IPS-18c (cell line): Measurements from ENCODE around the gene NAXD.
"Not testable (repeated sequence)": the region's sequence is repeated elsewhere in the genome, so short reads cannot be mapped to it uniquely, and the experiment has no call there.

Source experiments
- H3K4me3 ChIP-seq: 2 replicates; pipeline ENCODE4 v1.7.0; 2013; ENCODE audit warnings: low read depth, mild to moderate bottlenecking, low read length, moderate library complexity; ENCODE audit not compliant: insufficient read depth
- H3K9me3 ChIP-seq: one replicate; pipeline ENCODE4 v1.6.1; 2013; ENCODE audit warnings: mild to moderate bottlenecking, low read length, moderate library complexity; ENCODE audit not compliant: control insufficient read depth, insufficient read depth

The NAXD gene

GRCh38 chr13:110666255-110666533 is 50.8 kb downstream of the NAXD start:
- H3K9me3 ChIP-seq, result peaks cover 6% of the 10 kb centered on the region
- no peak overlapping the region for H3K4me3 ChIP-seq

GRCh38 chr13:110669036-110669435 is 53.7 kb downstream of the NAXD start:
- peaks cover 4% of the 10 kb centered on the region for H3K9me3 ChIP-seq
- H3K4me3 ChIP-seq, result no peak overlapping the region

- H3K4me3 ChIP-seq, H3K9me3 ChIP-seq: not testable (repeated sequence)
Measured at GRCh38 chr13:110669814-110670213, 54.5 kb downstream of the NAXD start.

- no peak overlapping the region; the same call in 1 of the 2 replicates for H3K4me3 ChIP-seq
Measured at GRCh38 chr13:110676595-110677587, 61.5 kb downstream of the NAXD start.

GRCh38 chr13:110677731-110678545 is 62.6 kb downstream of the NAXD start:
- Histone ChIP-seq H3K4me3 (no peak overlapping the region), H3K9me3 (peaks cover 2% of the 10 kb centered on the region)

More at GRCh38 chr13:110676595-110677587, 61.5 kb downstream of the NAXD start:
- H3K9me3 ChIP-seq, result peaks cover 2% of the 10 kb centered on the region

GRCh38 chr13:110680852-110681251 is 65.5 kb downstream of the NAXD start:
- H3K4me3 ChIP-seq, result no peak overlapping the region
- peaks cover 2% of the 10 kb centered on the region for H3K9me3 ChIP-seq

GRCh38 chr13:110681868-110682550 is 66.7 kb downstream of the NAXD start:
- Histone ChIP-seq H3K4me3 (no peak overlapping the region), H3K9me3 (no peaks in the 10 kb centered on the region)

GRCh38 chr13:110682746-110683145 is 67.4 kb downstream of the NAXD start:
- H3K4me3 ChIP-seq, result no peak overlapping the region
- H3K9me3 ChIP-seq, result no peaks in the 10 kb centered on the region

GRCh38 chr13:110683203-110683883 is 68.0 kb downstream of the NAXD start:
- Histone ChIP-seq H3K4me3 (no peak overlapping the region), H3K9me3 (no peaks in the 10 kb centered on the region)

GRCh38 chr13:110683921-110684320 is 68.6 kb downstream of the NAXD start:
- no peaks in the 10 kb centered on the region for H3K9me3 ChIP-seq

GRCh38 chr13:110684388-110685056 is 69.2 kb downstream of the NAXD start:
- no peaks in the 10 kb centered on the region for H3K9me3 ChIP-seq
- H3K4me3 ChIP-seq, result no peak overlapping the region

More at GRCh38 chr13:110683921-110684320, 68.6 kb downstream of the NAXD start:
- H3K4me3 ChIP-seq, result no peak overlapping the region

- Histone ChIP-seq H3K4me3 (no peak overlapping the region), H3K9me3 (no peaks in the 10 kb centered on the region)
Measured at GRCh38 chr13:110685305-110686020, 70.1 kb downstream of the NAXD start.

- H3K9me3 ChIP-seq, result no peaks in the 10 kb centered on the region
- no peak overlapping the region for H3K4me3 ChIP-seq
Measured at GRCh38 chr13:110687736-110688135, 72.4 kb downstream of the NAXD start.

GRCh38 chr13:110689041-110689440 is 73.7 kb downstream of the NAXD start:
- Histone ChIP-seq H3K9me3 (no peaks in the 10 kb centered on the region), H3K4me3 (no peak overlapping the region)
